ENCODE results near the gene PTPRT. TPM values are rescaled to one million over a fixed set of nuclear protein-coding genes. Genes with fewer than 3 reads are reported as not detected.
A peak's percentile ranks its signal among the peaks of the same experiment; 100 is the strongest.

Gene PTPRT
- polyA plus RNA-seq, 1 donor, result 0.78 TPM

GRCh38 chr20:43188234-43188653 lies 1.5 kb downstream of the PTPRT start:
- Histone ChIP-seq H3K4me3 (ENCODE audit: low read length) (no peak overlapping the region), H3K27me3 (ENCODE audit: control insufficient read depth, insufficient read depth, low read length) (peaks cover 45% of the 10 kb centered on the region)
- DNase-seq, result no peak

GRCh38 chr20:43187476-43188233 lies 2.1 kb downstream of the PTPRT start:
- Histone ChIP-seq H3K27me3 (ENCODE audit: control insufficient read depth, insufficient read depth, low read length) (peaks cover 45% of the 10 kb centered on the region), H3K4me3 (ENCODE audit: low read length) (no peak overlapping the region), H3K4me1 (ENCODE audit: control insufficient read depth, insufficient read depth, low read length) (no peaks in the 10 kb centered on the region), H3K27ac (ENCODE audit: low read length) (no peak overlapping the region), H3K36me3 (ENCODE audit: control insufficient read depth, insufficient read depth, low read length) (no peaks in the 10 kb centered on the region), H3K9me3 (ENCODE audit: control insufficient read depth, low read depth, low read length) (no peaks in the 10 kb centered on the region)
- 36% methylated on average over 2 of the region's 24 CpGs for WGBS (ENCODE audit: insufficient coverage, low lambda C conversion rate)
- DNase-seq, result peak; percentile 12 to 37

More at GRCh38 chr20:43188234-43188653, 1.5 kb downstream of the PTPRT start:
- H3K4me1 ChIP-seq (ENCODE audit: control insufficient read depth, insufficient read depth, low read length), result no peaks in the 10 kb centered on the region
- WGBS (ENCODE audit: insufficient coverage, low lambda C conversion rate), result no CpG with 5 or more reads among the region's 16 CpGs
- H3K36me3 ChIP-seq (ENCODE audit: control insufficient read depth, insufficient read depth, low read length), result no peaks in the 10 kb centered on the region
- no peak overlapping the region for H3K27ac ChIP-seq (ENCODE audit: low read length)
- H3K9me3 ChIP-seq (ENCODE audit: control insufficient read depth, low read depth, low read length), result no peaks in the 10 kb centered on the region

- 100% methylated on average over 1 of the region's 9 CpGs for WGBS (ENCODE audit: insufficient coverage, low lambda C conversion rate)
- no peaks in the 10 kb centered on the region for H3K36me3 ChIP-seq (ENCODE audit: control insufficient read depth, insufficient read depth, low read length)
- peaks cover 34% of the 10 kb centered on the region for H3K27me3 ChIP-seq (ENCODE audit: control insufficient read depth, insufficient read depth, low read length)
- no peak overlapping the region for H3K4me3 ChIP-seq (ENCODE audit: low read length)
- no peaks in the 10 kb centered on the region for H3K9me3 ChIP-seq (ENCODE audit: control insufficient read depth, low read depth, low read length)
- DNase-seq, result no peak
- H3K27ac ChIP-seq (ENCODE audit: low read length), result no peak overlapping the region
- H3K4me1 ChIP-seq (ENCODE audit: control insufficient read depth, insufficient read depth, low read length), result no peaks in the 10 kb centered on the region
Measured at GRCh38 chr20:43186312-43186711, 3.4 kb downstream of the PTPRT start.

- H3K27me3 ChIP-seq (ENCODE audit: control insufficient read depth, insufficient read depth, low read length), result peaks cover 30% of the 10 kb centered on the region
- H3K4me1 ChIP-seq (ENCODE audit: control insufficient read depth, insufficient read depth, low read length), result no peaks in the 10 kb centered on the region
- H3K27ac ChIP-seq (ENCODE audit: low read length), result no peak overlapping the region
Measured at GRCh38 chr20:43185901-43186300, 3.8 kb downstream of the PTPRT start.

GRCh38 chr20:43183536-43184070 lies 6.1 kb downstream of the PTPRT start:
- H3K27me3 ChIP-seq (ENCODE audit: control insufficient read depth, insufficient read depth, low read length), result peaks cover 12% of the 10 kb centered on the region
- no peaks in the 10 kb centered on the region for H3K4me1 ChIP-seq (ENCODE audit: control insufficient read depth, insufficient read depth, low read length)
- no peaks in the 10 kb centered on the region for H3K36me3 ChIP-seq (ENCODE audit: control insufficient read depth, insufficient read depth, low read length)
- H3K4me3 ChIP-seq (ENCODE audit: low read length), result no peak overlapping the region
- DNase-seq, result no peak
- H3K27ac ChIP-seq (ENCODE audit: low read length), result no peak overlapping the region
- no peaks in the 10 kb centered on the region for H3K9me3 ChIP-seq (ENCODE audit: control insufficient read depth, low read depth, low read length)
- 67% methylated on average over 3 of the region's 5 CpGs for WGBS (ENCODE audit: insufficient coverage, low lambda C conversion rate)

More at GRCh38 chr20:43185901-43186300, 3.8 kb downstream of the PTPRT start:
- no CpG with 5 or more reads among the region's 4 CpGs for WGBS (ENCODE audit: insufficient coverage, low lambda C conversion rate)
- H3K4me3 ChIP-seq (ENCODE audit: low read length), result no peak overlapping the region
- H3K36me3 ChIP-seq (ENCODE audit: control insufficient read depth, insufficient read depth, low read length), result no peaks in the 10 kb centered on the region
- no peaks in the 10 kb centered on the region for H3K9me3 ChIP-seq (ENCODE audit: control insufficient read depth, low read depth, low read length)
- DNase-seq, result no peak

- Histone ChIP-seq H3K4me1 (ENCODE audit: control insufficient read depth, insufficient read depth, low read length) (no peaks in the 10 kb centered on the region), H3K4me3 (ENCODE audit: low read length) (no peak overlapping the region), H3K36me3 (ENCODE audit: control insufficient read depth, insufficient read depth, low read length) (no peaks in the 10 kb centered on the region), H3K27ac (ENCODE audit: low read length) (no peak overlapping the region), H3K9me3 (ENCODE audit: control insufficient read depth, low read depth, low read length) (no peaks in the 10 kb centered on the region), H3K27me3 (ENCODE audit: control insufficient read depth, insufficient read depth, low read length) (no peaks in the 10 kb centered on the region)
- no CpG with 5 or more reads among the region's 2 CpGs for WGBS (ENCODE audit: insufficient coverage, low lambda C conversion rate)
- DNase-seq, result peak; percentile 17 to 28
Measured at GRCh38 chr20:43178080-43178479, 11.6 kb downstream of the PTPRT start.

GRCh38 chr20:43176726-43177125 lies 13.0 kb downstream of the PTPRT start:
- DNase-seq, result no peak
- no CpG with 5 or more reads among the region's 2 CpGs for WGBS (ENCODE audit: insufficient coverage, low lambda C conversion rate)

GRCh38 chr20:43171930-43172329 lies 17.8 kb downstream of the PTPRT start:
- Histone ChIP-seq H3K4me1 (ENCODE audit: control insufficient read depth, insufficient read depth, low read length) (no peaks in the 10 kb centered on the region), H3K4me3 (ENCODE audit: low read length) (no peak overlapping the region), H3K27ac (ENCODE audit: low read length) (no peak overlapping the region), H3K9me3 (ENCODE audit: control insufficient read depth, low read depth, low read length) (no peaks in the 10 kb centered on the region), H3K27me3 (ENCODE audit: control insufficient read depth, insufficient read depth, low read length) (no peaks in the 10 kb centered on the region), H3K36me3 (ENCODE audit: control insufficient read depth, insufficient read depth, low read length) (no peaks in the 10 kb centered on the region)
- DNase-seq, result no peak
- no CpG with 5 or more reads among the region's 5 CpGs for WGBS (ENCODE audit: insufficient coverage, low lambda C conversion rate)

More at GRCh38 chr20:43176726-43177125, 13.0 kb downstream of the PTPRT start:
- no peak overlapping the region for H3K4me3 ChIP-seq (ENCODE audit: low read length)
- H3K4me1 ChIP-seq (ENCODE audit: control insufficient read depth, insufficient read depth, low read length), result no peaks in the 10 kb centered on the region
- H3K27me3 ChIP-seq (ENCODE audit: control insufficient read depth, insufficient read depth, low read length), result no peaks in the 10 kb centered on the region
- no peaks in the 10 kb centered on the region for H3K9me3 ChIP-seq (ENCODE audit: control insufficient read depth, low read depth, low read length)
- no peaks in the 10 kb centered on the region for H3K36me3 ChIP-seq (ENCODE audit: control insufficient read depth, insufficient read depth, low read length)
- no peak overlapping the region for H3K27ac ChIP-seq (ENCODE audit: low read length)

- no peaks in the 10 kb centered on the region for H3K36me3 ChIP-seq (ENCODE audit: control insufficient read depth, insufficient read depth, low read length)
- H3K9me3 ChIP-seq (ENCODE audit: control insufficient read depth, low read depth, low read length), result no peaks in the 10 kb centered on the region
- WGBS (ENCODE audit: insufficient coverage, low lambda C conversion rate), result no CpG with 5 or more reads among the region's 4 CpGs
- no peaks in the 10 kb centered on the region for H3K4me1 ChIP-seq (ENCODE audit: control insufficient read depth, insufficient read depth, low read length)
- no peak overlapping the region for H3K4me3 ChIP-seq (ENCODE audit: low read length)
- no peak overlapping the region for H3K27ac ChIP-seq (ENCODE audit: low read length)
- H3K27me3 ChIP-seq (ENCODE audit: control insufficient read depth, insufficient read depth, low read length), result no peaks in the 10 kb centered on the region
- no peak for DNase-seq
Measured at GRCh38 chr20:43170771-43171170, 18.9 kb downstream of the PTPRT start.

- no peaks in the 10 kb centered on the region for H3K36me3 ChIP-seq (ENCODE audit: control insufficient read depth, insufficient read depth, low read length)
- H3K27me3 ChIP-seq (ENCODE audit: control insufficient read depth, insufficient read depth, low read length), result no peaks in the 10 kb centered on the region
- DNase-seq, result no peak
- H3K9me3 ChIP-seq (ENCODE audit: control insufficient read depth, low read depth, low read length), result no peaks in the 10 kb centered on the region
- H3K4me1 ChIP-seq (ENCODE audit: control insufficient read depth, insufficient read depth, low read length), result no peaks in the 10 kb centered on the region
- no peak overlapping the region for H3K27ac ChIP-seq (ENCODE audit: low read length)
- H3K4me3 ChIP-seq (ENCODE audit: low read length), result no peak overlapping the region
Measured at GRCh38 chr20:43167615-43168014, 22.1 kb downstream of the PTPRT start.

GRCh38 chr20:43167021-43167420 lies 22.7 kb downstream of the PTPRT start:
- WGBS (ENCODE audit: insufficient coverage, low lambda C conversion rate), result no CpG with 5 or more reads among the region's 1 CpG
- no peaks in the 10 kb centered on the region for H3K9me3 ChIP-seq (ENCODE audit: control insufficient read depth, low read depth, low read length)

More at GRCh38 chr20:43167021-43167420, 22.7 kb downstream of the PTPRT start:
- Histone ChIP-seq H3K36me3 (ENCODE audit: control insufficient read depth, insufficient read depth, low read length) (no peaks in the 10 kb centered on the region), H3K4me1 (ENCODE audit: control insufficient read depth, insufficient read depth, low read length) (no peaks in the 10 kb centered on the region), H3K27ac (ENCODE audit: low read length) (no peak overlapping the region), H3K4me3 (ENCODE audit: low read length) (no peak overlapping the region), H3K27me3 (ENCODE audit: control insufficient read depth, insufficient read depth, low read length) (no peaks in the 10 kb centered on the region)
- no peak for DNase-seq
